Measurements from ENCODE around the gene XPO5.

Gene XPO5

DNA sequence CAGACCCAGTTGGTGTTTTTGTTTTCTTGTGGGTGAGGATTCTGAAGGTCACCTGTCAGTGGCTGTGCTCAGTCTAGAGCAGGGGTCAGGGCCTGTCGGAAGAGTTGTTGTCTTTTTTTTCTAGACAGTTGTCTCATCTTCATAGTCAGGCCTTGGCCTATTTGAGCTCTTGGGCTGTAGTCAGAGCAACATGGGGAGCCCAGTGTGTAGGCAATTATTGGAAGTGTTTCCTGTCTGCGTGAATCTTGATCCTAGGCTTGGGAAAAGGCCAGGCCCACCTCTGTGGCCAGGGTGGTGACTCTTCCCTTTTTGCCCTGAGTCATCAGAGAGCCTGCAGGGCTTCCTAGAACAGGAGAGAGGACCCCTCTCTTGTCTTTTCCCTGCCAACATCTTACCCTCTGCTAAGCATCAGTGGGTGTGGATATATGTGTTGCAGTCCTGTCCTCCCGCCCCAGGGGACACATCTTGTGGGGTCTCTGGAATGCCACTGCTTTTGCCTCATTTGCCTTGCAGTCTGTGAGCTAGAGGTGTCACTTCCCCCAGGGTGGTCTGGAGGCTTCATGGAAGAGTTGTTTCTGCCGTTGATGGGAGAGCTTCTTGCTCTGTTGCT, 87.1 kb downstream of the XPO5 start:
- H3K9me3 Mint-ChIP-seq: no peaks in the 10 kb centered on the region
- peak overlapping the region; percentile 34 for H3K27ac Mint-ChIP-seq
- H3K4me3 Mint-ChIP-seq: no peak overlapping the region
- H3K4me1 Mint-ChIP-seq: peaks cover 14% of the 10 kb centered on the region
- DNase-seq (ENCODE audit: low spot score in 2 of 2): no peak
- no peak for ATAC-seq
- peaks cover 24% of the 10 kb centered on the region for H3K36me3 Mint-ChIP-seq

DNA sequence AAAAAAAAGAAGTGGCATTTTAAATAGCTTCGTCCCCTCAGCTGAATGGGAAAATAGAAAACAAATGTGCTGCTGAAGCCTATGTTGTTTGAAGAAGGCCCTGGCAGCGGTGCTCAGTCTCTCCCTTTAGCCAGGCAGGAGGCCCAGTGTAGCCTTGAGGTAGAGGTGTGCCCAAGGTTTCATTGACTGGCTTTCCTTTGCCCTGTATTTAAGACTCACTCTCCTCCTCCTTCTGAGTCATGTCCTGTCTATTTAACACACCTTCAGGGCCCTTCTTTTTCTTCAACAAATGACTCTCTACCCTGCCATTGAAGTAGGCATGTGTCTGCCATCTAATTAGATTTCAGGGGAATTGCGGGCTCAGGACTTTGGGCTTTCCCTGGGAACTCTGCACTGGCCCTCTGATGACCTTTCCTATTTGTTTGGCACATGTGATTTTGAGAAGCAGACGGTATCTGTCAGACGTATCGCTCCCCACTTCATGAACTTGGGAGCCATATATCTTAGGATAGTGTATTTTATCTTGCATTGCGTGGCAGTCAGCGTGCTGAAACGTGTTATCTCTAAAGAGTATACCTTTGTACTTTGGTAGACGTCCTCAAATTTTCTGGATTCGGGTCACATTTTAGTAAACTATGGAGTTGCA, 94.1 kb downstream of the XPO5 start:
- Mint-ChIP-seq H3K9me3 (no peaks in the 10 kb centered on the region), H3K4me1 (peaks cover 53% of the 10 kb centered on the region)
- ATAC-seq: peak; percentile 49

GRCh38 chr6:43481075-43481474, 94.8 kb downstream of the XPO5 start:
- H3K4me1 Mint-ChIP-seq: peaks cover 55% of the 10 kb centered on the region
- ATAC-seq (no peak), DNase-seq (ENCODE audit: low spot score in 2 of 2) (no peak)
- H3K9me3 Mint-ChIP-seq: no peaks in the 10 kb centered on the region
- no peak overlapping the region for H3K27ac Mint-ChIP-seq
- peaks cover 52% of the 10 kb centered on the region for H3K36me3 Mint-ChIP-seq
- no peak overlapping the region for H3K4me3 Mint-ChIP-seq

More for the DNA sequence above, 94.1 kb downstream of the XPO5 start:
- DNase-seq (ENCODE audit: low spot score in 2 of 2): no peak
- peaks cover 55% of the 10 kb centered on the region for H3K36me3 Mint-ChIP-seq
- no peak overlapping the region for H3K4me3 Mint-ChIP-seq
- H3K27ac Mint-ChIP-seq: peak overlapping the region; percentile 54

- Mint-ChIP-seq H3K36me3 (peaks cover 46% of the 10 kb centered on the region), H3K9me3 (no peaks in the 10 kb centered on the region), H3K4me3 (peak overlapping the region; percentile 95), H3K4me1 (peaks cover 49% of the 10 kb centered on the region), H3K27ac (peak overlapping the region; percentile 98)
- DNase-seq (ENCODE audit: low spot score in 2 of 2): no peak
- ATAC-seq: no peak
Observed at GRCh38 chr6:43478008-43478372, 97.8 kb downstream of the XPO5 start.

- H3K36me3 Mint-ChIP-seq: peaks cover 43% of the 10 kb centered on the region
- H3K27ac Mint-ChIP-seq: peak within 1 kb of the TSS; percentile 98
- peaks cover 45% of the 10 kb centered on the region for H3K4me1 Mint-ChIP-seq
- H3K4me3 Mint-ChIP-seq: peak within 1 kb of the TSS; percentile 95
- peak; percentile 99 for ATAC-seq
- DNase-seq (ENCODE audit: low spot score in 2 of 2): peak; percentile 96 to 98
- H3K9me3 Mint-ChIP-seq: no peaks in the 10 kb centered on the region
Observed at GRCh38 chr6:43477235-43478007, 98.4 kb downstream of the XPO5 start, which contains the start of gene TJAP1. TSS of gene TJAP1 (plus strand) at chr6:43477570. CDS start at chr6:43499002, 21,432 bp downstream.

GRCh38 chr6:43476746-43477145, 99.1 kb downstream of the XPO5 start:
- H3K36me3 Mint-ChIP-seq: peaks cover 39% of the 10 kb centered on the region
- peaks cover 38% of the 10 kb centered on the region for H3K4me1 Mint-ChIP-seq
- ATAC-seq (no peak), DNase-seq (ENCODE audit: low spot score in 2 of 2) (no peak)
- peak overlapping the region; percentile 98 for H3K27ac Mint-ChIP-seq
- H3K9me3 Mint-ChIP-seq: no peaks in the 10 kb centered on the region
- H3K4me3 Mint-ChIP-seq: peak overlapping the region; percentile 95

- no peak for DNase-seq (ENCODE audit: low spot score in 2 of 2)
- no peak overlapping the region for H3K4me3 Mint-ChIP-seq
- ATAC-seq: no peak
Observed at GRCh38 chr6:43475516-43475915, 100.3 kb downstream of the XPO5 start.

GRCh38 chr6:43472515-43472914, 103.3 kb downstream of the XPO5 start:
- DNase-seq (ENCODE audit: low spot score in 2 of 2) (no peak), ATAC-seq (no peak)
- H3K27ac Mint-ChIP-seq: no peak overlapping the region
- peaks cover 10% of the 10 kb centered on the region for H3K4me1 Mint-ChIP-seq
- no peak overlapping the region for H3K4me3 Mint-ChIP-seq
- no peaks in the 10 kb centered on the region for H3K9me3 Mint-ChIP-seq
- H3K36me3 Mint-ChIP-seq: peaks cover 10% of the 10 kb centered on the region

More at GRCh38 chr6:43475516-43475915, 100.3 kb downstream of the XPO5 start:
- Mint-ChIP-seq H3K36me3 (peaks cover 26% of the 10 kb centered on the region), H3K4me1 (peaks cover 30% of the 10 kb centered on the region), H3K9me3 (no peaks in the 10 kb centered on the region), H3K27ac (no peak overlapping the region)

Measured in stimulated activated effector memory CD8-positive, alpha-beta T cell treated with anti-CD3 and anti-CD28 coated beads, Interleukin-12 subunit alpha, Interleukin-12 subunit beta, amount 100 ng/mL, for 72 hours (primary cell).